Body of pancreas (tissue), 4 donors: Measurements from ENCODE around the gene CHSY3.

ENCODE experiments used
- POLR2A ChIP-seq, 3 donors: fragments of 450-650 bp; IDR thresholded peaks; one replicate each; pipeline ENCODE4 v1.6.1; 2016; ENCODE audit warnings: antibody characterized with exemption in 3 of 3, mild to moderate bottlenecking in 2 of 3
- TF ChIP-seq, protein P1 (sequence below), 7 experiments: fragments of 450-650 bp in 4 of 7; fragments of 200-600 bp in 3 of 7; sonication (generic) in 3 of 7; IDR thresholded peaks; one replicate each; pipeline ENCODE4 v1.5.1; 2016 to 2019; ENCODE audit warnings: antibody characterized with exemption in 7 of 7

DNA sequence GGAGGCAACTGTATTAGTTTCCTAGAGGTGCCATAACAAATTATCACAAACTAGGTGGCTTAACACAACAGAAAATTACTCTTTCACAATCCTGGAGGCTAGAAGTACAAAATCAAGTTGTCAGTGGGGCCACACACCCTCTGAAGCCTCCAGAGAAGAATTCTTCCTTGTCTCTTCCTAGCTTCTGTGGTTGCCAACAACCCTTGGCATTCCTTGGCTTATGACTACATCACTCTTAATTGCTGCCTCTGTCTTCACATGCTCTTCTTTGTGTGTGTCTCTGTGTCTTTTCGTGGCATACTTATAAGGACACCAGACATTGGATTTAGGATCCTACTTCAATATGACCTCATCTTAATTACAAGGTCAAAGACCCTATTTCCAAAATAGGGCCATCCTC, 327.5 kb downstream of the CHSY3 start:
- TF ChIP-seq, protein P1, sequence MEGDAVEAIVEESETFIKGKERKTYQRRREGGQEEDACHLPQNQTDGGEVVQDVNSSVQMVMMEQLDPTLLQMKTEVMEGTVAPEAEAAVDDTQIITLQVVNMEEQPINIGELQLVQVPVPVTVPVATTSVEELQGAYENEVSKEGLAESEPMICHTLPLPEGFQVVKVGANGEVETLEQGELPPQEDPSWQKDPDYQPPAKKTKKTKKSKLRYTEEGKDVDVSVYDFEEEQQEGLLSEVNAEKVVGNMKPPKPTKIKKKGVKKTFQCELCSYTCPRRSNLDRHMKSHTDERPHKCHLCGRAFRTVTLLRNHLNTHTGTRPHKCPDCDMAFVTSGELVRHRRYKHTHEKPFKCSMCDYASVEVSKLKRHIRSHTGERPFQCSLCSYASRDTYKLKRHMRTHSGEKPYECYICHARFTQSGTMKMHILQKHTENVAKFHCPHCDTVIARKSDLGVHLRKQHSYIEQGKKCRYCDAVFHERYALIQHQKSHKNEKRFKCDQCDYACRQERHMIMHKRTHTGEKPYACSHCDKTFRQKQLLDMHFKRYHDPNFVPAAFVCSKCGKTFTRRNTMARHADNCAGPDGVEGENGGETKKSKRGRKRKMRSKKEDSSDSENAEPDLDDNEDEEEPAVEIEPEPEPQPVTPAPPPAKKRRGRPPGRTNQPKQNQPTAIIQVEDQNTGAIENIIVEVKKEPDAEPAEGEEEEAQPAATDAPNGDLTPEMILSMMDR (IDR thresholded peaks at IDR 0.05), result no peak
- no peak for TF ChIP-seq POLR2A (IDR thresholded peaks at IDR 0.05)
